WTC11 (cell line): Measurements from ENCODE around the gene ALK.

ENCODE experiments used
- ATF1 ChIP-seq: sonication (generic); formaldehyde crosslinking; IDR thresholded peaks from 2 replicates; pipeline ENCODE4 v1.8.1; 2023; ENCODE audit warnings: mild to moderate bottlenecking, moderate library complexity, missing genetic modification reagents
- CREM ChIP-seq: sonication (generic); formaldehyde crosslinking; IDR thresholded peaks from 2 replicates; pipeline ENCODE4 v1.8.1; 2022; ENCODE audit warnings: mild to moderate bottlenecking, missing genetic modification reagents, moderate library complexity
- GABPB1 ChIP-seq: sonication (generic); formaldehyde crosslinking; IDR thresholded peaks from 2 replicates; pipeline ENCODE4 v1.8.1; 2023; ENCODE audit warnings: mild to moderate bottlenecking, missing genetic modification reagents
- HMGXB4 ChIP-seq: sonication (generic); formaldehyde crosslinking; IDR thresholded peaks from 2 replicates; pipeline ENCODE4 v1.8.1; 2023; ENCODE audit warnings: mild to moderate bottlenecking, moderate library complexity, missing genetic modification reagents
- MAX ChIP-seq: sonication (generic); formaldehyde crosslinking; IDR thresholded peaks from 2 replicates; pipeline ENCODE4 v1.8.0; 2022; ENCODE audit warnings: mild to moderate bottlenecking, missing genetic modification reagents
- NR3C1 ChIP-seq: sonication (generic); formaldehyde crosslinking; conservative IDR thresholded peaks from 2 replicates; pipeline ENCODE4 v1.8.1; 2023; ENCODE audit warnings: low read depth, mild to moderate bottlenecking, missing genetic modification reagents
- SMAD3 ChIP-seq: sonication (generic); formaldehyde crosslinking; IDR thresholded peaks from 2 replicates; pipeline ENCODE4 v1.8.0; 2022; ENCODE audit warnings: missing genetic modification reagents, mild to moderate bottlenecking, borderline replicate concordance
- TEAD4 ChIP-seq: sonication (generic); formaldehyde crosslinking; IDR thresholded peaks from 2 replicates; pipeline ENCODE4 v1.8.0; 2022; ENCODE audit warnings: mild to moderate bottlenecking, missing genetic modification reagents
- TF ChIP-seq, protein P1 (sequence below): sonication (generic); formaldehyde crosslinking; IDR thresholded peaks from 2 replicates; pipeline ENCODE4 v1.8.0; 2023; ENCODE audit warnings: mild to moderate bottlenecking, missing genetic modification reagents
- TF ChIP-seq, protein P2 (sequence below): fragments of 200-600 bp; IDR thresholded peaks from 2 replicates; pipeline ENCODE4 v1.8.0; 2022; ENCODE audit warnings: antibody characterized with exemption
- TF ChIP-seq, protein P3 (sequence below): sonication (generic); formaldehyde crosslinking; IDR thresholded peaks from 2 replicates; pipeline ENCODE4 v1.8.1; 2022; ENCODE audit warnings: low read depth, missing genetic modification reagents, borderline replicate concordance
- TF ChIP-seq, protein P4 (sequence below): sonication (generic); formaldehyde crosslinking; IDR thresholded peaks from 2 replicates; pipeline ENCODE4 v1.8.0; 2022; ENCODE audit warnings: mild to moderate bottlenecking, missing genetic modification reagents
- TF ChIP-seq, protein P5 (sequence below): sonication (generic); formaldehyde crosslinking; IDR thresholded peaks from 2 replicates; pipeline ENCODE4 v1.8.0; 2023; ENCODE audit warnings: missing genetic modification reagents
- TF ChIP-seq, protein P6 (sequence below): sonication (generic); formaldehyde crosslinking; IDR thresholded peaks from 2 replicates; pipeline ENCODE4 v1.8.1; 2023; ENCODE audit warnings: mild to moderate bottlenecking, missing genetic modification reagents

GRCh38 chr2:29643196-29643595, 278.2 kb downstream of the ALK start:
- TF ChIP-seq, protein P1, sequence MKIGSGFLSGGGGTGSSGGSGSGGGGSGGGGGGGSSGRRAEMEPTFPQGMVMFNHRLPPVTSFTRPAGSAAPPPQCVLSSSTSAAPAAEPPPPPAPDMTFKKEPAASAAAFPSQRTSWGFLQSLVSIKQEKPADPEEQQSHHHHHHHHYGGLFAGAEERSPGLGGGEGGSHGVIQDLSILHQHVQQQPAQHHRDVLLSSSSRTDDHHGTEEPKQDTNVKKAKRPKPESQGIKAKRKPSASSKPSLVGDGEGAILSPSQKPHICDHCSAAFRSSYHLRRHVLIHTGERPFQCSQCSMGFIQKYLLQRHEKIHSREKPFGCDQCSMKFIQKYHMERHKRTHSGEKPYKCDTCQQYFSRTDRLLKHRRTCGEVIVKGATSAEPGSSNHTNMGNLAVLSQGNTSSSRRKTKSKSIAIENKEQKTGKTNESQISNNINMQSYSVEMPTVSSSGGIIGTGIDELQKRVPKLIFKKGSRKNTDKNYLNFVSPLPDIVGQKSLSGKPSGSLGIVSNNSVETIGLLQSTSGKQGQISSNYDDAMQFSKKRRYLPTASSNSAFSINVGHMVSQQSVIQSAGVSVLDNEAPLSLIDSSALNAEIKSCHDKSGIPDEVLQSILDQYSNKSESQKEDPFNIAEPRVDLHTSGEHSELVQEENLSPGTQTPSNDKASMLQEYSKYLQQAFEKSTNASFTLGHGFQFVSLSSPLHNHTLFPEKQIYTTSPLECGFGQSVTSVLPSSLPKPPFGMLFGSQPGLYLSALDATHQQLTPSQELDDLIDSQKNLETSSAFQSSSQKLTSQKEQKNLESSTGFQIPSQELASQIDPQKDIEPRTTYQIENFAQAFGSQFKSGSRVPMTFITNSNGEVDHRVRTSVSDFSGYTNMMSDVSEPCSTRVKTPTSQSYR (CRISPR knock-in tag): no peak
- TF ChIP-seq, protein P2, sequence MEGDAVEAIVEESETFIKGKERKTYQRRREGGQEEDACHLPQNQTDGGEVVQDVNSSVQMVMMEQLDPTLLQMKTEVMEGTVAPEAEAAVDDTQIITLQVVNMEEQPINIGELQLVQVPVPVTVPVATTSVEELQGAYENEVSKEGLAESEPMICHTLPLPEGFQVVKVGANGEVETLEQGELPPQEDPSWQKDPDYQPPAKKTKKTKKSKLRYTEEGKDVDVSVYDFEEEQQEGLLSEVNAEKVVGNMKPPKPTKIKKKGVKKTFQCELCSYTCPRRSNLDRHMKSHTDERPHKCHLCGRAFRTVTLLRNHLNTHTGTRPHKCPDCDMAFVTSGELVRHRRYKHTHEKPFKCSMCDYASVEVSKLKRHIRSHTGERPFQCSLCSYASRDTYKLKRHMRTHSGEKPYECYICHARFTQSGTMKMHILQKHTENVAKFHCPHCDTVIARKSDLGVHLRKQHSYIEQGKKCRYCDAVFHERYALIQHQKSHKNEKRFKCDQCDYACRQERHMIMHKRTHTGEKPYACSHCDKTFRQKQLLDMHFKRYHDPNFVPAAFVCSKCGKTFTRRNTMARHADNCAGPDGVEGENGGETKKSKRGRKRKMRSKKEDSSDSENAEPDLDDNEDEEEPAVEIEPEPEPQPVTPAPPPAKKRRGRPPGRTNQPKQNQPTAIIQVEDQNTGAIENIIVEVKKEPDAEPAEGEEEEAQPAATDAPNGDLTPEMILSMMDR: no peak
- TF ChIP-seq, protein P3, sequence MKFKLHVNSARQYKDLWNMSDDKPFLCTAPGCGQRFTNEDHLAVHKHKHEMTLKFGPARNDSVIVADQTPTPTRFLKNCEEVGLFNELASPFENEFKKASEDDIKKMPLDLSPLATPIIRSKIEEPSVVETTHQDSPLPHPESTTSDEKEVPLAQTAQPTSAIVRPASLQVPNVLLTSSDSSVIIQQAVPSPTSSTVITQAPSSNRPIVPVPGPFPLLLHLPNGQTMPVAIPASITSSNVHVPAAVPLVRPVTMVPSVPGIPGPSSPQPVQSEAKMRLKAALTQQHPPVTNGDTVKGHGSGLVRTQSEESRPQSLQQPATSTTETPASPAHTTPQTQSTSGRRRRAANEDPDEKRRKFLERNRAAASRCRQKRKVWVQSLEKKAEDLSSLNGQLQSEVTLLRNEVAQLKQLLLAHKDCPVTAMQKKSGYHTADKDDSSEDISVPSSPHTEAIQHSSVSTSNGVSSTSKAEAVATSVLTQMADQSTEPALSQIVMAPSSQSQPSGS (CRISPR knock-in tag): no peak
- TF ChIP-seq MAX: no peak
- TF ChIP-seq CREM (CRISPR knock-in tag): no peak
- no peak for TF ChIP-seq NR3C1 (CRISPR knock-in tag)
- TF ChIP-seq, protein P4, sequence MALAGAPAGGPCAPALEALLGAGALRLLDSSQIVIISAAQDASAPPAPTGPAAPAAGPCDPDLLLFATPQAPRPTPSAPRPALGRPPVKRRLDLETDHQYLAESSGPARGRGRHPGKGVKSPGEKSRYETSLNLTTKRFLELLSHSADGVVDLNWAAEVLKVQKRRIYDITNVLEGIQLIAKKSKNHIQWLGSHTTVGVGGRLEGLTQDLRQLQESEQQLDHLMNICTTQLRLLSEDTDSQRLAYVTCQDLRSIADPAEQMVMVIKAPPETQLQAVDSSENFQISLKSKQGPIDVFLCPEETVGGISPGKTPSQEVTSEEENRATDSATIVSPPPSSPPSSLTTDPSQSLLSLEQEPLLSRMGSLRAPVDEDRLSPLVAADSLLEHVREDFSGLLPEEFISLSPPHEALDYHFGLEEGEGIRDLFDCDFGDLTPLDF (CRISPR knock-in tag): no peak
- TF ChIP-seq GABPB1 (CRISPR knock-in tag): no peak
- TF ChIP-seq, protein P5, sequence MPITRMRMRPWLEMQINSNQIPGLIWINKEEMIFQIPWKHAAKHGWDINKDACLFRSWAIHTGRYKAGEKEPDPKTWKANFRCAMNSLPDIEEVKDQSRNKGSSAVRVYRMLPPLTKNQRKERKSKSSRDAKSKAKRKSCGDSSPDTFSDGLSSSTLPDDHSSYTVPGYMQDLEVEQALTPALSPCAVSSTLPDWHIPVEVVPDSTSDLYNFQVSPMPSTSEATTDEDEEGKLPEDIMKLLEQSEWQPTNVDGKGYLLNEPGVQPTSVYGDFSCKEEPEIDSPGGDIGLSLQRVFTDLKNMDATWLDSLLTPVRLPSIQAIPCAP (CRISPR knock-in tag): no peak
- TF ChIP-seq, protein P6, sequence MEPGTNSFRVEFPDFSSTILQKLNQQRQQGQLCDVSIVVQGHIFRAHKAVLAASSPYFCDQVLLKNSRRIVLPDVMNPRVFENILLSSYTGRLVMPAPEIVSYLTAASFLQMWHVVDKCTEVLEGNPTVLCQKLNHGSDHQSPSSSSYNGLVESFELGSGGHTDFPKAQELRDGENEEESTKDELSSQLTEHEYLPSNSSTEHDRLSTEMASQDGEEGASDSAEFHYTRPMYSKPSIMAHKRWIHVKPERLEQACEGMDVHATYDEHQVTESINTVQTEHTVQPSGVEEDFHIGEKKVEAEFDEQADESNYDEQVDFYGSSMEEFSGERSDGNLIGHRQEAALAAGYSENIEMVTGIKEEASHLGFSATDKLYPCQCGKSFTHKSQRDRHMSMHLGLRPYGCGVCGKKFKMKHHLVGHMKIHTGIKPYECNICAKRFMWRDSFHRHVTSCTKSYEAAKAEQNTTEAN (CRISPR knock-in tag): no peak
- no peak for TF ChIP-seq SMAD3 (CRISPR knock-in tag)
- TF ChIP-seq HMGXB4 (CRISPR knock-in tag): no peak
- no peak for TF ChIP-seq TEAD4 (CRISPR knock-in tag)
- no peak for TF ChIP-seq ATF1 (CRISPR knock-in tag)
